A549 (cell line): ENCODE data around the gene STRN3. TPM values are rescaled to one million over a fixed set of nuclear protein-coding genes. Genes with fewer than 3 reads are reported as not detected.

Experiments
- ATAC-seq, 2 experiments: fragments of 200-7000 bp in 1 of 2; fragments of >200 bp in 1 of 2; cut with Nextera tagmentation in 1 of 2; cut with Tn5 transposase in 1 of 2; 3 replicates each; pipeline versions ENCODE4 v1.8.0 to v1.9.1; 2018 to 2020; ENCODE audit warnings: mild to moderate bottlenecking in 1 of 2, moderate library complexity in 1 of 2
- CTCF ChIA-PET: fragments of 300-600 bp; sonication (Branson Sonifier 250); formaldehyde crosslinking; extraction: SDS; loops from one replicate; lab custom pipeline; 2021; ENCODE audit warnings: antibody characterized with exemption, inconsistent platforms; lab: Yijun Ruan, JAX
- POLR2A ChIA-PET: fragments of 350-600 bp; formaldehyde crosslinking; extraction: SDS; loops from one replicate; lab custom pipeline; 2021; ENCODE audit warnings: antibody characterized with exemption, inconsistent platforms; lab: Yijun Ruan, JAX
- DNase-seq, 2 experiments: peaks; one replicate each; pipeline versions ENCODE4 v3.0.0 to v3.0.0-alpha.2; 2011 to 2016; ENCODE audit warnings: low read depth in 1 of 2, low spot score in 1 of 2
- FAIRE-seq: peaks from 2 replicates; lab custom pipeline; 2011; peaks lifted over from hg19 to GRCh38; lab: Jason Lieb, UNC
- H3K27ac ChIP-seq, 2 experiments: fragments of >200 bp; sonication (Bioruptor Twin); formaldehyde crosslinking; 3 replicates each; pipeline ENCODE4 v1.5.1; 2016 to 2017
- H3K4me1 ChIP-seq: fragments of >200 bp; sonication (Bioruptor Twin); formaldehyde crosslinking; 3 replicates; pipeline ENCODE4 v1.6.1; 2016
- H3K4me2 ChIP-seq: fragments of >200 bp; sonication (Bioruptor Twin); formaldehyde crosslinking; 3 replicates; pipeline ENCODE4 v1.6.1; 2016
- H3K4me3 ChIP-seq: fragments of >200 bp; sonication (Bioruptor Twin); formaldehyde crosslinking; 3 replicates; pipeline ENCODE4 v1.5.1; 2016
- H3K9me3 ChIP-seq: fragments of >200 bp; sonication (Bioruptor Twin); formaldehyde crosslinking; 3 replicates; pipeline ENCODE4 v1.6.1; 2016
- CBX8 ChIP-seq: fragments of 200-600 bp; sonication (generic); IDR thresholded peaks from 2 replicates; pipeline ENCODE4 v1.6.1; 2016
- CEBPB ChIP-seq, 2 experiments: fragments of >200 bp in 1 of 2; sonication (Bioruptor Twin) in 1 of 2; formaldehyde crosslinking in 1 of 2; IDR thresholded peaks; 2 replicates each; pipeline ENCODE4 v1.6.1; 2012 to 2016
- EHF ChIP-seq: fragments of 250-450 bp; sonication (Bioruptor Pico); IDR thresholded peaks from 2 replicates; pipeline ENCODE4 v1.5.0; 2020; ENCODE audit warnings: mild to moderate bottlenecking
- EHMT2 ChIP-seq: fragments of 200-600 bp; sonication (generic); IDR thresholded peaks from 2 replicates; pipeline ENCODE4 v1.6.1; 2016; ENCODE audit warnings: antibody characterized with exemption, low read depth, mild to moderate bottlenecking, moderate library complexity
- EP300 ChIP-seq, 2 experiments: fragments of >200 bp; sonication (Bioruptor Twin); formaldehyde crosslinking; IDR thresholded peaks; 2 replicates in 1 of 2; 3 replicates in 1 of 2; pipeline ENCODE4 v1.6.1; 2016 to 2017
- FOSL2 ChIP-seq, 2 experiments: fragments of 450-650 bp in 1 of 2; fragments of >200 bp in 1 of 2; sonication (Bioruptor Twin) in 1 of 2; formaldehyde crosslinking; IDR thresholded peaks; 2 replicates each; pipeline versions ENCODE4 v1.5.0 to v1.6.1; 2016 to 2020; ENCODE audit warnings: mild to moderate bottlenecking in 1 of 2, moderate library complexity in 1 of 2
- FOXS1 ChIP-seq: fragments of 250-450 bp; sonication (Bioruptor Pico); IDR thresholded peaks from 2 replicates; pipeline ENCODE4 v1.5.0; 2020; ENCODE audit warnings: mild to moderate bottlenecking, moderate library complexity
- GATA3 ChIP-seq: IDR thresholded peaks from 2 replicates; pipeline ENCODE4 v1.6.1; 2012; ENCODE audit warnings: borderline replicate concordance
- HEYL ChIP-seq: fragments of 250-450 bp; sonication (Bioruptor Pico); IDR thresholded peaks from 2 replicates; pipeline ENCODE4 v1.8.0; 2021; ENCODE audit warnings: mild to moderate bottlenecking, moderate library complexity
- JUN ChIP-seq, 2 experiments: fragments of >200 bp; sonication (Bioruptor Twin); formaldehyde crosslinking; IDR thresholded peaks; 2 replicates in 1 of 2; 3 replicates in 1 of 2; pipeline ENCODE4 v1.6.1; 2016 to 2017
- JUNB ChIP-seq: fragments of >200 bp; sonication (Bioruptor Twin); formaldehyde crosslinking; IDR thresholded peaks from 2 replicates; pipeline ENCODE4 v1.6.1; 2016
- MYC ChIP-seq: IDR thresholded peaks from 2 replicates; pipeline ENCODE4 v1.6.1; 2012; ENCODE audit warnings: mild to moderate bottlenecking, inconsistent platforms, low read length, improper control_type of control experiment, borderline replicate concordance
- POLR2A ChIP-seq: IDR thresholded peaks from 2 replicates; pipeline ENCODE4 v1.6.1; 2012; ENCODE audit warnings: mild to moderate bottlenecking, low read length
- POLR2AphosphoS2 ChIP-seq: conservative IDR thresholded peaks from 2 replicates; pipeline ENCODE4 v1.6.1; 2012; ENCODE audit warnings: low read length, improper control_type of control experiment, inconsistent platforms
- RARB ChIP-seq: fragments of 250-450 bp; sonication (Bioruptor Pico); IDR thresholded peaks from 2 replicates; pipeline ENCODE4 v1.8.0; 2021; ENCODE audit warnings: mild to moderate bottlenecking, moderate library complexity
- RCOR1 ChIP-seq: fragments of 150-350 bp; IDR thresholded peaks from 2 replicates; pipeline ENCODE4 v1.6.1; 2014; ENCODE audit warnings: antibody characterized with exemption, low read length, low read depth
- REST ChIP-seq: fragments of 200-600 bp; sonication (generic); IDR thresholded peaks from 2 replicates; pipeline ENCODE4 v1.6.1; 2016; ENCODE audit warnings: antibody characterized with exemption, mild to moderate bottlenecking, moderate library complexity
- SMC3 ChIP-seq: fragments of >200 bp; sonication (Bioruptor Twin); formaldehyde crosslinking; IDR thresholded peaks from 3 replicates; pipeline ENCODE4 v1.6.1; 2018; ENCODE audit warnings: inconsistent platforms
- SREBF2 ChIP-seq: fragments of 450-650 bp; IDR thresholded peaks from 2 replicates; pipeline ENCODE4 v1.6.1; 2014; ENCODE audit warnings: mild to moderate bottlenecking, moderate library complexity
- TFCP2L1 ChIP-seq: fragments of 250-450 bp; sonication (Bioruptor Pico); IDR thresholded peaks from 2 replicates; pipeline ENCODE4 v1.5.0; 2021; ENCODE audit warnings: mild to moderate bottlenecking
- ZC3H11A ChIP-seq: fragments of 450-650 bp; IDR thresholded peaks from 2 replicates; pipeline ENCODE4 v1.6.1; 2014; ENCODE audit warnings: antibody characterized with exemption, mild to moderate bottlenecking
- ZFP36 ChIP-seq: fragments of 450-650 bp; IDR thresholded peaks from 2 replicates; pipeline ENCODE4 v1.6.1; 2014; ENCODE audit warnings: borderline replicate concordance; ENCODE audit not compliant: partially characterized antibody
- ZNF302 ChIP-seq: fragments of 250-450 bp; sonication (Bioruptor Pico); IDR thresholded peaks from 2 replicates; pipeline ENCODE4 v1.9.0; 2021; ENCODE audit warnings: inconsistent platforms, mild to moderate bottlenecking, moderate library complexity
- ZSCAN20 ChIP-seq: fragments of 250-450 bp; sonication (Bioruptor Pico); IDR thresholded peaks from 2 replicates; pipeline ENCODE4 v1.8.0; 2022; ENCODE audit warnings: mild to moderate bottlenecking, moderate library complexity
- WGBS: methylation state at CpG from one replicate; pipeline ENCODE4 v1.1.6; 2017; ENCODE audit errors: missing lambda C conversion rate; 5-methylcytosine and 5-hydroxymethylcytosine counted together
- polyA plus RNA-seq, 4 experiments: library from polyadenylated mRNA; depleted of rRNA in 3 of 4; stranded (reverse); fragments of >200 nt; fragmentation: RNase III in 1 of 4; extraction: RNeasy Plus Mini Kit Qiagen cat#74134 plus additional on column Dnase treatment in 1 of 4; gene quantifications; 2 replicates in 3 of 4; 3 replicates in 1 of 4; pipeline ENCODE4 v1.2.3, GENCODE V29; 2011 to 2017
- TF ChIP-seq, protein P1 (sequence below): fragments of >200 bp; sonication (Bioruptor Twin); formaldehyde crosslinking; IDR thresholded peaks from 3 replicates; pipeline ENCODE4 v1.6.1; 2016
- TF ChIP-seq, protein P2 (sequence below): fragments of 250-450 bp; sonication (Bioruptor Pico); IDR thresholded peaks from 2 replicates; pipeline ENCODE4 v1.5.0; 2021; ENCODE audit warnings: mild to moderate bottlenecking, moderate library complexity, borderline replicate concordance
- TF ChIP-seq, protein P3 (sequence below): fragments of 150-350 bp; IDR thresholded peaks from 2 replicates; pipeline ENCODE4 v1.6.1; 2014; ENCODE audit warnings: low read depth, mild to moderate bottlenecking, low read length

The STRN3 gene
- polyA plus RNA-seq, 2 of the 4 experiments (the other 2 are of a cell fraction) = 22.1 to 44.8 TPM

DNA sequence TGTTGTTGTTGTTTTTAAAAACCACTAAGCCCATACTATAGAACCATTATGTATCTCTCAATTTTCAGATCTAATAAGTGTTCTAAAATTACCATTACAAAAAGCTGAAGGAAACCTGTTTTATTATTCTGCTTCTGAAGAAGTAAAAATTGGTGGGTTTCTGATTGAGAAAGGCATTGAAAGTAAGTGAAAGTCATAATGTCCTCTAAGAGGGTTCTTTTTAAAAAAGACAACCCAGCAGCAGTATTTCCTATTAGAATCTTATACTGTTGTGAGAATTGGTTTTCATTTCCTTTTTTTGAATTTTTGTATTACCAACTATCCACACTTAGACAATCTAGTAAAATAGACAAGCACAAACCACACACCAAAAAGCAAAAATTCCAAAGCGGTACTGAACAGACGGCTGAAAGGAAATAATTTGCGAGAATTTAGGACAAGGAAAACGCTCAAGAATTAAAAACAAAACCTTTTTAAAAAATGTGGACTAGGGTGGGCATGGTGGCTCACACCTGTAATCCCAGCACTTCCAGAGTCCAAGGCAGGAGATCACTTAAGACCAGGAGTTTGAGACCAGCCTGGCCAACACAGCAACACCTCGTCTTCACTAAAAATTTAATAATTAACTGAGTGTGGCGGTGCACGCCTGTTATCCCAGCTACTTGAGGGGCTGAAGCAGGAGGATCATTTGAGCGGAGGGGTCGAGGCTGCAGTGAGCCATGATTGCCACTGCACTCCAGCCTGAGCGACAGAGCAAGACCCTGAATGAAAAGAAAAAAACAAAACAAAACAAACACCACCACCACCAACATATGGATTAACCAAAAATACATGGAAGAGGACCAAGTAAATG lies 67.4 kb downstream of the STRN3 start:
- TF ChIP-seq EP300 (IDR thresholded peaks at IDR 0.05) = no peak
- TF ChIP-seq, protein P1, sequence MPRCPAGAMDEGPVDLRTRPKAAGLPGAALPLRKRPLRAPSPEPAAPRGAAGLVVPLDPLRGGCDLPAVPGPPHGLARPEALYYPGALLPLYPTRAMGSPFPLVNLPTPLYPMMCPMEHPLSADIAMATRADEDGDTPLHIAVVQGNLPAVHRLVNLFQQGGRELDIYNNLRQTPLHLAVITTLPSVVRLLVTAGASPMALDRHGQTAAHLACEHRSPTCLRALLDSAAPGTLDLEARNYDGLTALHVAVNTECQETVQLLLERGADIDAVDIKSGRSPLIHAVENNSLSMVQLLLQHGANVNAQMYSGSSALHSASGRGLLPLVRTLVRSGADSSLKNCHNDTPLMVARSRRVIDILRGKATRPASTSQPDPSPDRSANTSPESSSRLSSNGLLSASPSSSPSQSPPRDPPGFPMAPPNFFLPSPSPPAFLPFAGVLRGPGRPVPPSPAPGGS = no peak
- TF ChIP-seq GATA3 = no peak
- TF ChIP-seq JUN (IDR thresholded peaks at IDR 0.05) = no peak
- TF ChIP-seq CBX8 = no peak
- no peak for TF ChIP-seq HEYL
- TF ChIP-seq ZFP36 = no peak
- no peak for TF ChIP-seq ZNF302
- no peak for TF ChIP-seq MYC
- TF ChIP-seq ZC3H11A = no peak
- TF ChIP-seq, protein P2, sequence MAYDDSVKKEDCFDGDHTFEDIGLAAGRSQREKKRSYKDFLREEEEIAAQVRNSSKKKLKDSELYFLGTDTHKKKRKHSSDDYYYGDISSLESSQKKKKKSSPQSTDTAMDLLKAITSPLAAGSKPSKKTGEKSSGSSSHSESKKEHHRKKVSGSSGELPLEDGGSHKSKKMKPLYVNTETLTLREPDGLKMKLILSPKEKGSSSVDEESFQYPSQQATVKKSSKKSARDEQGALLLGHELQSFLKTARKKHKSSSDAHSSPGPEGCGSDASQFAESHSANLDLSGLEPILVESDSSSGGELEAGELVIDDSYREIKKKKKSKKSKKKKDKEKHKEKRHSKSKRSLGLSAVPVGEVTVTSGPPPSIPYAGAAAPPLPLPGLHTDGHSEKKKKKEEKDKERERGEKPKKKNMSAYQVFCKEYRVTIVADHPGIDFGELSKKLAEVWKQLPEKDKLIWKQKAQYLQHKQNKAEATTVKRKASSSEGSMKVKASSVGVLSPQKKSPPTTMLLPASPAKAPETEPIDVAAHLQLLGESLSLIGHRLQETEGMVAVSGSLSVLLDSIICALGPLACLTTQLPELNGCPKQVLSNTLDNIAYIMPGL (CRISPR knock-in tag) = no peak
- TF ChIP-seq TFCP2L1 (CRISPR knock-in tag) = no peak
- TF ChIP-seq POLR2AphosphoS2 = no peak
- no peak for TF ChIP-seq CEBPB (IDR thresholded peaks at IDR 0.05)
- TF ChIP-seq, all 56 proteins: peak for 0
- FAIRE-seq (no peak), ATAC-seq (no peak; a peak in 1 of 6 replicates), DNase-seq (no peak)
- ChIA-PET CTCF (interaction anchor here (0.5 to 1.8 kb wide), 2 partner anchors 12 to 29 kb away, joined by 3 to 5 read pairs; no protein-coding TSS in a partner anchor), POLR2A (no interaction called here)
- 85% methylated on average over 10 of the region's 10 CpGs for WGBS
- no peak overlapping the region for H3K4me2 ChIP-seq
- H3K9me3 ChIP-seq = no peaks in the 10 kb centered on the region
- H3K4me1 ChIP-seq = peaks cover 21% of the 10 kb centered on the region
- no peak overlapping the region for H3K27ac ChIP-seq
- no peak overlapping the region for H3K4me3 ChIP-seq

DNA sequence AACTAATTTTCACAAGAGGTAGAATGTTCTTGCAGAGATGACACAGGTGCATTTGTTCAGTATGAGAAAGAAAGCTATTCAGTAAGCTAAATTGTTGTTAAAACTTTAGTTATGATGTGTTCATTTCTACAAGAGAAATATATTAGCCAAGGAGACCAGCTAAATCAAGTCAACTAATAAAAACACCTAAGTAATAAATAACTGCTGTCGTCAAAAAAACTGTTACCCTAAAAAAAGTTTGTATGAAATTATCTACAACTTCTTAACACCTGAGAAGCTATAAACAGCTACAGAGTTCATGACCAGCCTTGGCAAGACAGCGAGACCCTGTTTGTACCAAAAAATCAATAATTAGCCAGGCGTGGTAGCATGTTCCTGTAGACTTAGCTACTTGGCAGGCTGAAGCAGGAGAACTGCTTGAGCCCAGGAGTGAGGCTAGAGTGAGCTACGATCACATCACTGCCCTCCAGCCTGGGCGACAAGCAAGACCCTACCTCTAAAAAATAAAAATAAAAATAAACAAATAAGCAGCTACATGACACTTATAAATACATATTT lies 68.3 kb downstream of the STRN3 start:
- DNase-seq (no peak), FAIRE-seq (no peak), ATAC-seq (no peak)
- POLR2A ChIA-PET = no interaction called here
- Histone ChIP-seq H3K4me3 (no peak overlapping the region), H3K27ac (no peak overlapping the region), H3K4me2 (0 out of 3 replicates have a peak overlapping the region, but pooled peaks have one; percentile 6), H3K9me3 (no peaks in the 10 kb centered on the region), H3K4me1 (peaks cover 21% of the 10 kb centered on the region)
- WGBS = 74% methylated on average over 5 of the region's 5 CpGs
- CTCF ChIA-PET = interaction anchor here (1.0 to 1.8 kb wide), 2 partner anchors 13 to 22 kb away, joined by 3 to 5 read pairs; no protein-coding TSS in a partner anchor
- no peak for TF ChIP-seq SREBF2
- no peak for TF ChIP-seq POLR2A
- no peak for TF ChIP-seq FOXS1 (CRISPR knock-in tag)
- TF ChIP-seq, protein P1 = no peak
- no peak for TF ChIP-seq GATA3
- no peak for TF ChIP-seq EHMT2
- TF ChIP-seq JUNB = no peak
- TF ChIP-seq ZSCAN20 (CRISPR knock-in tag) = no peak
- no peak for TF ChIP-seq FOSL2 (IDR thresholded peaks at IDR 0.05)
- no peak for TF ChIP-seq FOSL2 (CRISPR knock-in tag; IDR thresholded peaks at IDR 0.05)
- TF ChIP-seq RCOR1 = no peak
- TF ChIP-seq REST = no peak
- no peak for TF ChIP-seq RARB
- TF ChIP-seq SMC3 = no peak
- TF ChIP-seq, protein P3, sequence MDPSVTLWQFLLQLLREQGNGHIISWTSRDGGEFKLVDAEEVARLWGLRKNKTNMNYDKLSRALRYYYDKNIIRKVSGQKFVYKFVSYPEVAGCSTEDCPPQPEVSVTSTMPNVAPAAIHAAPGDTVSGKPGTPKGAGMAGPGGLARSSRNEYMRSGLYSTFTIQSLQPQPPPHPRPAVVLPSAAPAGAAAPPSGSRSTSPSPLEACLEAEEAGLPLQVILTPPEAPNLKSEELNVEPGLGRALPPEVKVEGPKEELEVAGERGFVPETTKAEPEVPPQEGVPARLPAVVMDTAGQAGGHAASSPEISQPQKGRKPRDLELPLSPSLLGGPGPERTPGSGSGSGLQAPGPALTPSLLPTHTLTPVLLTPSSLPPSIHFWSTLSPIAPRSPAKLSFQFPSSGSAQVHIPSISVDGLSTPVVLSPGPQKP = no peak
- TF ChIP-seq EHF = no peak
